PFSK-1 (cell line): ENCODE results near the gene NLRC3.

ENCODE experiments used
- FOXP2 ChIP-seq: optimal IDR thresholded peaks from 2 replicates; pipeline ENCODE3; 2011; ENCODE audit warnings: borderline replicate concordance, control low read depth, inconsistent platforms; ENCODE audit not compliant: insufficient read depth; ENCODE audit errors: extremely low read length, extremely low read depth
- POLR2AphosphoS5 ChIP-seq: IDR thresholded peaks from 2 replicates; pipeline ENCODE4 v1.6.1; 2012; ENCODE audit warnings: low read depth, mild to moderate bottlenecking, control low read depth, low read length, moderate library complexity
- REST ChIP-seq, 2 experiments: IDR thresholded peaks; 2 replicates each; pipeline versions ENCODE4 v1.6.1 to v1.8.0; 2011 to 2012; ENCODE audit warnings: low read depth in 2 of 2, low read length in 2 of 2, control low read depth in 1 of 2, inconsistent platforms in 1 of 2, mild to moderate bottlenecking in 1 of 2, moderate library complexity in 1 of 2; ENCODE audit not compliant: insufficient read depth in 1 of 2
- SIN3A ChIP-seq: IDR thresholded peaks from 2 replicates; pipeline ENCODE4 v1.6.1; 2012; ENCODE audit warnings: mild to moderate bottlenecking, low read length, moderate library complexity, borderline replicate concordance; ENCODE audit not compliant: insufficient read depth
- TAF1 ChIP-seq: IDR thresholded peaks from 2 replicates; pipeline ENCODE4 v1.6.1; 2012; ENCODE audit warnings: low read length, control low read depth, borderline replicate concordance; ENCODE audit not compliant: insufficient read depth

The NLRC3 gene

GRCh38 chr16:3579776-3580175 is 2.6 kb upstream of the NLRC3 start:
- TF ChIP-seq REST (IDR thresholded peaks at IDR 0.05; ENCODE audit: insufficient read depth in 1 of 2, low read depth in 2 of 2, low read length in 2 of 2), result no peak
- TF ChIP-seq SIN3A, result no peak
- no peak for TF ChIP-seq TAF1
- TF ChIP-seq FOXP2, result no peak
- TF ChIP-seq POLR2AphosphoS5, result no peak

GRCh38 chr16:3578610-3579551 is 1.7 kb upstream of the NLRC3 start:
- TF ChIP-seq FOXP2 (no peak), POLR2AphosphoS5 (no peak), TAF1 (no peak)

- no peak for TF ChIP-seq TAF1
- no peak for TF ChIP-seq SIN3A
These were observed 918 bp upstream of the NLRC3 start for GRCh38 chr16:3578121-3578520.

- TF ChIP-seq TAF1, result no peak
- TF ChIP-seq SIN3A, result no peak
- TF ChIP-seq FOXP2, result no peak
- no peak for TF ChIP-seq REST (IDR thresholded peaks at IDR 0.05; ENCODE audit: insufficient read depth in 1 of 2, low read depth in 2 of 2, low read length in 2 of 2)
- no peak for TF ChIP-seq POLR2AphosphoS5
These were observed 992 bp downstream of the NLRC3 start for GRCh38 chr16:3576211-3576610.

GRCh38 chr16:3575491-3575890 is 1.7 kb downstream of the NLRC3 start:
- TF ChIP-seq POLR2AphosphoS5 (no peak), FOXP2 (no peak)

GRCh38 chr16:3574195-3574594 is 3.0 kb downstream of the NLRC3 start:
- TF ChIP-seq SIN3A (no peak), REST (IDR thresholded peaks at IDR 0.05; ENCODE audit: insufficient read depth in 1 of 2, low read depth in 2 of 2, low read length in 2 of 2) (no peak), TAF1 (no peak), POLR2AphosphoS5 (no peak), FOXP2 (no peak)
